NOMO-1 treated with dmso at 0.1 percent for 144 hours (cell line): Measurements from ENCODE around the gene GANC.
"Not testable (repeated sequence)": the region's sequence is repeated elsewhere in the genome, so short reads cannot be mapped to it uniquely, and the experiment has no call there.

Source experiments
- DNase-seq: peaks from one replicate; lab custom pipeline; 2025; ENCODE audit not compliant: unreplicated experiment; lab: John Stamatoyannopoulos, UW

The GANC gene

GRCh38 chr15:42272939-42273899 lies at the start of gene GANC, which contains the start of gene TMEM87A:
GANC (plus strand) TSS chr15:42273201; CDS start chr15:42274482, 1,281 bp downstream.
TMEM87A (minus strand) TSS chr15:42273433; CDS start chr15:42273398, 35 bp downstream.
- peak; percentile 97 for DNase-seq

- no peak for DNase-seq
Measured at GRCh38 chr15:42226648-42227047, 46.4 kb upstream of the GANC start.

GRCh38 chr15:42228036-42228435 lies 45.0 kb upstream of the GANC start:
- no peak for DNase-seq

- DNase-seq: not testable (repeated sequence)
Measured at GRCh38 chr15:42228981-42229380, 44.0 kb upstream of the GANC start.

GRCh38 chr15:42231088-42231487 lies 41.9 kb upstream of the GANC start:
- no peak for DNase-seq

GRCh38 chr15:42232606-42233005 lies 40.4 kb upstream of the GANC start:
- DNase-seq: no peak

GRCh38 chr15:42233107-42233506 lies 39.9 kb upstream of the GANC start:
- DNase-seq: no peak

- no peak for DNase-seq
Measured at GRCh38 chr15:42239528-42240182, 33.3 kb upstream of the GANC start.

- no peak for DNase-seq
Measured at GRCh38 chr15:42240823-42241222, 32.2 kb upstream of the GANC start.

GRCh38 chr15:42253300-42253699 lies 19.7 kb upstream of the GANC start:
- no peak for DNase-seq

GRCh38 chr15:42264795-42265194 lies 8.2 kb upstream of the GANC start:
- DNase-seq: no peak

GRCh38 chr15:42267286-42267685 lies 5.7 kb upstream of the GANC start:
- no peak for DNase-seq

GRCh38 chr15:42270551-42270950 lies 2.5 kb upstream of the GANC start:
- no peak for DNase-seq

GRCh38 chr15:42270996-42271395 lies 2.0 kb upstream of the GANC start:
- no peak for DNase-seq

- peak; percentile 77 for DNase-seq
Measured at GRCh38 chr15:42273900-42274701, 1.1 kb downstream of the GANC start.

- DNase-seq: no peak
Measured at GRCh38 chr15:42274702-42274989, 1.6 kb downstream of the GANC start.

- no peak for DNase-seq
Measured at GRCh38 chr15:42275780-42276391, 2.9 kb downstream of the GANC start.

GRCh38 chr15:42276762-42277161 lies 3.8 kb downstream of the GANC start:
- DNase-seq: no peak

- peak; percentile 44 for DNase-seq
Measured at GRCh38 chr15:42279234-42279723, 6.3 kb downstream of the GANC start.

- no peak for DNase-seq
Measured at GRCh38 chr15:42282344-42282743, 9.3 kb downstream of the GANC start.

- no peak for DNase-seq
Measured at GRCh38 chr15:42282926-42283325, 9.9 kb downstream of the GANC start.
